Spleen (tissue), 7 donors: ENCODE measurements around the gene ALDH3A2.

Experiments
- POLR2AphosphoS5 ChIP-seq, 3 donors: sonication (generic); formaldehyde crosslinking; IDR thresholded peaks; one replicate each; pipeline ENCODE4 v1.5.1; 2017; ENCODE audit warnings: antibody characterized with exemption in 3 of 3
- TF ChIP-seq, protein P1 (sequence below), 11 experiments: fragments of 200-600 bp in 7 of 11; fragments of 450-650 bp in 4 of 11; sonication (generic) in 4 of 11; IDR thresholded peaks in 8 of 11; conservative IDR thresholded peaks in 3 of 11; 1 replicate in 7 of 11; 2 replicates in 4 of 11; pipeline versions ENCODE4 v1.4.0 to v1.8.0; 2016 to 2021; ENCODE audit warnings: antibody characterized with exemption in 11 of 11, inconsistent platforms in 4 of 11, mild to moderate bottlenecking in 1 of 11
- donor health status: DM: no; HTN: no; CAD: no; lungs with moderate emphysema.
- donor health status: DM: no; HTN: no; CAD: no.
- donor health status: DM: no; HTN: no; CAD: no.

DNA sequence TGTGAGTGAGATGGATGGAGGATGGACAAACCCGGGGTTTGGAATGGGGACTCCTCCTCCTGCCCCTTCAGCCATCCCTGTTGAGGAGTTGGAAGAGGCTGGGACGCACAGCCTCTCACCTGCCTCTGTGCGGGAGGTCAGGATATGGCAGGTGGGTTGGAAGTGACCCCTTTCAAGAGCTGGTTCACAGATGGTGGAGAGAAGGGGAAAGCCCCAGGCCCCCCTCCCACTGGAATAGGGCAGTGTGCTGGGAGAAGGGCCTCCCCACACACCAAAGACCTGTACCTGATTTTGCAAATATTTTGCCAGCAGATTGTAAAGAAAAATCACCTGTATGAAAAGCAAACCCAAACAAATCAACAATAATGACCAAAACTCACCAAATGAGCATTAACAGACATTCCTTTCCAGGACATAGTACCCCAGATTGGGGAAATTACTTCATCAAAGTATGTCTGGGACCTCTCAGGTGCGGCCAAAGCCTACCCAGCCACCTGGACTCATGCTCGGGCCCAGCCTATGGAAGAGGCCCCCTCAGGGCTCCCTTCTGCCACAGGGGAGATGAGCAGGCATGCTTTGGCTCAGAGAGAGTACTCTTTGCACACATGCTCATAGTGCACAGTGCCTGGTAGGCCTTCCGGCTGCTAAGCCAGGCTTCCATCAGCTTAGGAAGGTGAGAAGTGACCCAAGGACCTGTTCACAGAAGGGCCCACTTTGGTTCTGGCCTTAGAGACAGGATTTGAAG lies 60.1 kb downstream of the ALDH3A2 start:
- no peak for TF ChIP-seq POLR2AphosphoS5 (IDR thresholded peaks at IDR 0.05)
- TF ChIP-seq, protein P1, sequence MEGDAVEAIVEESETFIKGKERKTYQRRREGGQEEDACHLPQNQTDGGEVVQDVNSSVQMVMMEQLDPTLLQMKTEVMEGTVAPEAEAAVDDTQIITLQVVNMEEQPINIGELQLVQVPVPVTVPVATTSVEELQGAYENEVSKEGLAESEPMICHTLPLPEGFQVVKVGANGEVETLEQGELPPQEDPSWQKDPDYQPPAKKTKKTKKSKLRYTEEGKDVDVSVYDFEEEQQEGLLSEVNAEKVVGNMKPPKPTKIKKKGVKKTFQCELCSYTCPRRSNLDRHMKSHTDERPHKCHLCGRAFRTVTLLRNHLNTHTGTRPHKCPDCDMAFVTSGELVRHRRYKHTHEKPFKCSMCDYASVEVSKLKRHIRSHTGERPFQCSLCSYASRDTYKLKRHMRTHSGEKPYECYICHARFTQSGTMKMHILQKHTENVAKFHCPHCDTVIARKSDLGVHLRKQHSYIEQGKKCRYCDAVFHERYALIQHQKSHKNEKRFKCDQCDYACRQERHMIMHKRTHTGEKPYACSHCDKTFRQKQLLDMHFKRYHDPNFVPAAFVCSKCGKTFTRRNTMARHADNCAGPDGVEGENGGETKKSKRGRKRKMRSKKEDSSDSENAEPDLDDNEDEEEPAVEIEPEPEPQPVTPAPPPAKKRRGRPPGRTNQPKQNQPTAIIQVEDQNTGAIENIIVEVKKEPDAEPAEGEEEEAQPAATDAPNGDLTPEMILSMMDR (IDR thresholded peaks at IDR 0.05 in 8 of 11, conservative IDR thresholded peaks at IDR 0.05 in 3 of 11): no peak
